IMR-90 (cell line): ENCODE results near the gene LGALS1. TPM values are rescaled to one million over a fixed set of nuclear protein-coding genes. Genes with fewer than 3 reads are reported as not detected.
"Not testable (repeated sequence)": the region's sequence is repeated elsewhere in the genome, so short reads cannot be mapped to it uniquely, and the experiment has no call there.

Experiments
- ATAC-seq: fragments of 200-7000 bp; cut with Tn5 transposase; 2 replicates; pipeline ENCODE4 v1.9.1; 2020; ENCODE audit warnings: low read depth, mild to moderate bottlenecking, moderate library complexity
- BruUV-seq: library from RNA; stranded (reverse); fragments of 400-500 nt; replicated peaks from 2 replicates; lab custom pipeline; 2021; lab: Mats Ljungman, UMichigan
- CTCF ChIA-PET: fragments of 300-600 bp; formaldehyde crosslinking; extraction: SDS; loops from one replicate; lab custom pipeline; 2021; ENCODE audit warnings: antibody characterized with exemption; lab: Yijun Ruan, JAX
- POLR2A ChIA-PET: fragments of 300-600 bp; sonication (Branson Sonifier 250); formaldehyde crosslinking; loops from one replicate; lab custom pipeline; 2022; ENCODE audit warnings: antibody characterized with exemption; ENCODE audit not compliant: unreplicated experiment; lab: Charles Lee
- DNase-seq: peaks from one replicate; pipeline ENCODE4 v3.0.0; 2013
- H2AFZ ChIP-seq: replicated peaks from 2 replicates; pipeline ENCODE3; 2013; ENCODE audit warnings: low read length, mild to moderate bottlenecking; ENCODE audit not compliant: poor library complexity
- H2AK5ac ChIP-seq: 2 replicates; pipeline ENCODE4 v1.6.1; 2013; ENCODE audit warnings: low read depth, low read length, inconsistent platforms
- H2AK9ac ChIP-seq: replicated peaks from 2 replicates; pipeline ENCODE3; 2013; ENCODE audit warnings: mild to moderate bottlenecking, low read depth, low read length, moderate library complexity; ENCODE audit not compliant: poor library complexity
- H2BK120ac ChIP-seq: 2 replicates; pipeline ENCODE4 v1.6.1; 2013; ENCODE audit warnings: low read depth, low read length, inconsistent platforms
- H2BK15ac ChIP-seq: 3 replicates; pipeline ENCODE4 v1.6.1; 2013; ENCODE audit warnings: low read depth, low read length, inconsistent platforms
- H2BK20ac ChIP-seq: 2 replicates; pipeline ENCODE4 v1.6.1; 2013; ENCODE audit warnings: low read depth, mild to moderate bottlenecking, inconsistent platforms, low read length, moderate library complexity
- H2BK5ac ChIP-seq: 2 replicates; pipeline ENCODE4 v1.6.1; 2013; ENCODE audit warnings: mild to moderate bottlenecking, low read depth, low read length, inconsistent platforms; ENCODE audit not compliant: poor library complexity, severe bottlenecking
- H3K14ac ChIP-seq: replicated peaks from 2 replicates; pipeline ENCODE4 v1.6.1; 2013; ENCODE audit warnings: low read depth, low read length, inconsistent platforms
- H3K18ac ChIP-seq: 2 replicates; pipeline ENCODE4 v1.6.1; 2013; ENCODE audit warnings: low read depth, low read length, control low read depth
- H3K23ac ChIP-seq: 2 replicates; pipeline ENCODE4 v1.6.1; 2013; ENCODE audit warnings: low read depth, low read length, inconsistent platforms
- H3K27ac ChIP-seq: 2 replicates; pipeline ENCODE4 v1.5.1; 2013; ENCODE audit warnings: mild to moderate bottlenecking, control low read depth, low read length; ENCODE audit not compliant: insufficient read depth
- H3K27me3 ChIP-seq: 2 replicates; pipeline ENCODE4 v1.6.1; 2013; ENCODE audit warnings: low read length; ENCODE audit not compliant: control insufficient read depth, insufficient read depth
- H3K36me3 ChIP-seq: 2 replicates; pipeline ENCODE4 v1.6.1; 2013; ENCODE audit warnings: low read length, mixed read lengths; ENCODE audit not compliant: control insufficient read depth, insufficient read depth
- H3K4ac ChIP-seq: 2 replicates; pipeline ENCODE4 v1.6.1; 2013; ENCODE audit warnings: low read depth, low read length, inconsistent platforms
- H3K4me1 ChIP-seq: 2 replicates; pipeline ENCODE4 v1.6.1; 2013; ENCODE audit warnings: low read length, mixed read lengths; ENCODE audit not compliant: control insufficient read depth, insufficient read depth
- H3K4me2 ChIP-seq: 2 replicates; pipeline ENCODE4 v1.6.1; 2013; ENCODE audit warnings: low read depth, mild to moderate bottlenecking, control low read depth, low read length, moderate library complexity
- H3K4me3 ChIP-seq: 2 replicates; pipeline ENCODE4 v1.5.1; 2013; ENCODE audit warnings: low read depth, mild to moderate bottlenecking, control low read depth, low read length, moderate library complexity; ENCODE audit not compliant: insufficient read depth
- H3K56ac ChIP-seq: 2 replicates; pipeline ENCODE4 v1.6.1; 2013; ENCODE audit warnings: low read length, inconsistent platforms; ENCODE audit not compliant: insufficient read depth; ENCODE audit errors: extremely low read depth
- H3K79me1 ChIP-seq, 2 experiments: 2 replicates each; pipeline ENCODE4 v1.6.1; 2013; ENCODE audit warnings: low read length in 2 of 2, inconsistent platforms in 1 of 2, low read depth in 1 of 2
- H3K9ac ChIP-seq: 2 replicates; pipeline ENCODE4 v1.6.1; 2013; ENCODE audit warnings: low read depth, low read length, control low read depth
- H3K9me1 ChIP-seq: 2 replicates; pipeline ENCODE4 v1.6.1; 2013; ENCODE audit warnings: low read length, inconsistent platforms; ENCODE audit not compliant: insufficient read depth
- H3K9me3 ChIP-seq: 2 replicates; pipeline ENCODE4 v1.6.1; 2013; ENCODE audit warnings: low read length; ENCODE audit not compliant: control insufficient read depth, insufficient read depth
- H4K20me1 ChIP-seq: 2 replicates; pipeline ENCODE4 v1.6.1; 2013; ENCODE audit warnings: low read length, inconsistent platforms; ENCODE audit not compliant: insufficient read depth
- H4K5ac ChIP-seq: 2 replicates; pipeline ENCODE4 v1.6.1; 2013; ENCODE audit warnings: mild to moderate bottlenecking, low read depth, low read length, control low read depth
- H4K8ac ChIP-seq, 2 experiments: 2 replicates each; pipeline ENCODE4 v1.6.1; 2013; ENCODE audit warnings: low read depth in 2 of 2, low read length in 2 of 2, control low read depth in 1 of 2, inconsistent platforms in 1 of 2
- H4K91ac ChIP-seq: 2 replicates; pipeline ENCODE4 v1.6.1; 2013; ENCODE audit warnings: low read depth, low read length, inconsistent platforms; ENCODE audit not compliant: insufficient read depth
- CHD1 ChIP-seq: IDR thresholded peaks from 2 replicates; pipeline ENCODE4 v1.6.1; 2012; ENCODE audit warnings: low read depth, low read length, improper control_type of control experiment
- FOS ChIP-seq: fragments of 150-350 bp; IDR thresholded peaks from 2 replicates; pipeline ENCODE4 v1.6.1; 2016; ENCODE audit warnings: low read depth, low read length
- RAD21 ChIP-seq: IDR thresholded peaks from 2 replicates; pipeline ENCODE4 v1.6.1; 2012; ENCODE audit warnings: low read length, improper control_type of control experiment
- RCOR1 ChIP-seq: IDR thresholded peaks from 2 replicates; pipeline ENCODE4 v1.6.1; 2012; ENCODE audit warnings: mild to moderate bottlenecking, low read length, improper control_type of control experiment; ENCODE audit not compliant: insufficient replicate concordance
- RFX5 ChIP-seq: IDR thresholded peaks from 2 replicates; pipeline ENCODE4 v1.8.0; 2012; ENCODE audit warnings: low read depth, mild to moderate bottlenecking, low read length, moderate library complexity
- WGBS, 2 experiments: methylation state at CpG; one replicate each; pipeline versions ENCODE4 v1.1.5 to v1.1.7; 2013; ENCODE audit warnings: missing lambda C conversion rate in 2 of 2; ENCODE audit not compliant: insufficient read length in 1 of 2; ENCODE audit errors: extremely low coverage in 2 of 2; 5-methylcytosine and 5-hydroxymethylcytosine counted together
- dilution Hi-C: fragments of 300-500 bp; cut with HindIII; formaldehyde crosslinking; loops from one replicate; pipeline ENCODE4 v1.14.3; 2018; ENCODE audit warnings: low sequenced_read_pairs; ENCODE audit not compliant: unreplicated experiment
- in situ Hi-C: fragments of 300-500 bp; cut with MboI; formaldehyde crosslinking; loops from 3 replicates; pipeline ENCODE4 v1.14.3; 2019; ENCODE audit warnings: low sequenced_read_pairs, inconsistent platforms, mixed read lengths
- intact Hi-C: fragments of 100-400 bp; cut with micrococcal nuclease; formaldehyde crosslinking; loops from 2 replicates; pipeline ENCODE4 v1.10.0; 2022
- polyA plus RNA-seq, 3 experiments: library from polyadenylated mRNA; depleted of rRNA; stranded (reverse); fragments of >200 nt; gene quantifications; 2 replicates each; pipeline ENCODE4 v1.2.3, GENCODE V29; 2012; ENCODE audit warnings: low replicate concordance in 1 of 3
- total RNA-seq: library from RNA; depleted of rRNA; stranded (reverse); fragments of >200 nt; gene quantifications from 2 replicates; pipeline ENCODE4 v1.2.3, GENCODE V29; 2012

LGALS1 gene
- total and polyA plus RNA-seq, 2 of the 4 experiments (the other 2 are of a cell fraction): 11,896 to 15,383 TPM

DNA sequence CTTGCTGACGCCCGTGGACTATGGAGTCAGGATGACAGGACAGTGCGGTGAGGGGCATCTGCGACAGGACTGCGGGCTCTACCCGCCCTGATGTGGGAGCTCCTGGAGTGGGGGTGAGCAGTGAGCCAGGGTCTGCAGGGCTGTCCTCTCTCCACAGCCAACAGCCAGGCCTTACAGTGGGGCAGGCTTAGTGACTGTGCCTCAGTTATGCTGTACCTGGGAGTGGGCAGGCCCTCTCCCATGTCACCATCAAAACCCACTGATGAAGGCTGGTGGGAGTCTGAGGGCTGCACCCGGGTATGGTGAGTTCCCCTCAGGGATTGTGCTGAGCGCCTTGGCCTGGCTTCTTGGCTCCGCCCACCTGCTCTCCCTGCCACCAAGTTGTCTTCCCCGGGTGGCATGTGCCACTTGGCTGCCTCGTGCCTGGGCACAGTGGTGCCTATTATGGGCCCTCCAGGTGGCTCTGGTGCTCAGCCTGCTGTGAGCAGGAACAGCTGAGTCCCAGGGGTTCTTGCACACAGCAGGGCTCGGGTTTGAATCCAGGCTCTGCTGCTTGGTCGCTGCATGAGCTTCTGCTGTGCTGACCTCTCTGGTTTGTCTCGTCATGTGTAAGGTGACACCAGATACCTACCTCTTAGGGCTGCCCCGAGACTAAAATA is 17.3 kb downstream of the LGALS1 start:
- Histone ChIP-seq H2AK5ac (no peak overlapping the region), H3K27ac (no peak overlapping the region), H4K20me1 (no peaks in the 10 kb centered on the region), H2BK20ac (no peak overlapping the region), H3K56ac (no peak overlapping the region), H3K9me3 (no peaks in the 10 kb centered on the region), H2AFZ (no peak overlapping the region), H3K18ac (no peak overlapping the region), H3K9ac (no peak overlapping the region), H3K4ac (no peak overlapping the region), H3K27me3 (no peaks in the 10 kb centered on the region), H3K4me3 (no peak overlapping the region), H2BK120ac (no peak overlapping the region), H4K5ac (no peak overlapping the region), H4K91ac (no peak overlapping the region), H4K8ac (no peak overlapping the region), H3K79me1 (peaks cover 8 to 35% of the 10 kb centered on the region in 2 experiments), H2AK9ac (peak overlapping the region; percentile 29), H3K4me2 (no peak overlapping the region), H3K14ac (no peak overlapping the region), H3K4me1 (peaks cover 6% of the 10 kb centered on the region), H2BK5ac (no peak overlapping the region), H3K36me3 (peaks cover 33% of the 10 kb centered on the region), H2BK15ac (no peak overlapping the region), H3K23ac (no peak overlapping the region), H3K9me1 (peaks cover 15% of the 10 kb centered on the region; the same call in 1 of the 2 replicates)
- 93% methylated on average over 8 of the region's 15 CpGs; no CpG with 5 or more reads in 1 of the 2 experiments for WGBS, 2 experiments
- intact Hi-C loops (no loop called here), in situ Hi-C loops (no loop called here), dilution Hi-C loops (no loop called here)
- ChIA-PET POLR2A (no interaction called here), CTCF (no interaction called here)
- no TSS peak for BruUV-seq
- no peak for ATAC-seq
- no peak for TF ChIP-seq CHD1
- TF ChIP-seq FOS: no peak
- TF ChIP-seq RFX5: no peak
- TF ChIP-seq RCOR1: no peak
- no peak for TF ChIP-seq RAD21
- DNase-seq: no peak

DNA sequence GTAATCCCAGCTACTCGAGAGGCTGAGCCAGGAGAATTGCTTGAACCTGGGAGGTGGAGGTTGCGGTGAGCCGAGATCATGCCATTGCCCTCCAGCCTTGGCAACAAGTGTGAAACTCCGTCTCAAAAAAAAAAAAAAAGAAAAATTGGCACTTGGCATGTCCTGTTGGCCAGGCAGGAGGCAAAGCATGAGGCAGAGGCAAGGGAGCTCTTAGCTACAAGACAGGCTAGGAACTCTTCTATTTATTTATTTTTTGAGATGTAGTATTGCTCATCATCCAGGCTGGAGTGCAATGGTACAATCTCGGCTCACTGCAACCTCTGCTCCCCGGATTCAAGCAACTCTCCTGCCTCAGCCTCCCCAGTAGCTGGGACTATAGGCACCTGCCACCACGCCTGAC is 18.7 kb downstream of the LGALS1 start:
- H3K4ac ChIP-seq, H2BK15ac ChIP-seq, H4K8ac ChIP-seq, H3K4me3 ChIP-seq, BruUV-seq, H3K27ac ChIP-seq, H3K4me2 ChIP-seq, intact Hi-C loops, H3K9me3 ChIP-seq, H3K18ac ChIP-seq, dilution Hi-C loops, in situ Hi-C loops, H2AK9ac ChIP-seq, H3K9ac ChIP-seq, H3K27me3 ChIP-seq, H2AK5ac ChIP-seq, H4K91ac ChIP-seq, H3K56ac ChIP-seq, H3K14ac ChIP-seq, H3K4me1 ChIP-seq, H2BK20ac ChIP-seq, H2AFZ ChIP-seq, POLR2A ChIA-PET, H3K23ac ChIP-seq, H4K20me1 ChIP-seq, H2BK5ac ChIP-seq, H4K5ac ChIP-seq, H2BK120ac ChIP-seq: not testable (repeated sequence)
- H3K9me1 ChIP-seq: peaks cover 15% of the 10 kb centered on the region; the same call in 1 of the 2 replicates
- ATAC-seq: peak; percentile 26; the same call in 1 of the 2 replicates
- peak; percentile 59 for DNase-seq
- CTCF ChIA-PET: interaction anchor here (1.3 kb wide), 1 partner anchor 61 kb away, joined by 4 read pairs; no protein-coding TSS in a partner anchor
- WGBS, 2 experiments: 86% methylated on average over 3 of the region's 7 CpGs; no CpG with 5 or more reads in 1 of the 2 experiments
- H3K79me1 ChIP-seq: peaks cover 0 to 21% of the 10 kb centered on the region in 2 experiments; a peak in 3 of 4 replicates
- H3K36me3 ChIP-seq: peaks cover 21% of the 10 kb centered on the region
